Muscle layer of duodenum (tissue), 2 donors: Measurements from ENCODE around the gene GCAT.

Experiments used
- H3K27ac ChIP-seq: one replicate; pipeline ENCODE4 v1.7.0; 2013; ENCODE audit warnings: mild to moderate bottlenecking, low read length
- H3K27me3 ChIP-seq: one replicate; pipeline ENCODE4 v1.7.0; 2013; ENCODE audit warnings: low read depth, mild to moderate bottlenecking, control low read depth, low read length
- H3K36me3 ChIP-seq, 2 donors: one replicate each; pipeline ENCODE4 v1.7.0; 2013; ENCODE audit warnings: low read length in 2 of 2, control low read depth in 1 of 2, mild to moderate bottlenecking in 1 of 2; ENCODE audit not compliant: insufficient read depth in 2 of 2, control insufficient read depth in 1 of 2
- H3K4me1 ChIP-seq, 2 donors: one replicate each; pipeline ENCODE4 v1.7.0; 2013; ENCODE audit warnings: low read length in 2 of 2, mild to moderate bottlenecking in 2 of 2, control low read depth in 1 of 2, moderate library complexity in 1 of 2; ENCODE audit not compliant: insufficient read depth in 2 of 2, control insufficient read depth in 1 of 2
- H3K4me3 ChIP-seq, 2 donors: one replicate each; pipeline ENCODE4 v1.7.0; 2013; ENCODE audit warnings: low read length in 2 of 2, low read depth in 1 of 2, mild to moderate bottlenecking in 1 of 2
- H3K9me3 ChIP-seq, 2 donors: one replicate each; pipeline ENCODE4 v1.7.0; 2013; ENCODE audit warnings: low read length in 2 of 2, control low read depth in 1 of 2, mild to moderate bottlenecking in 1 of 2; ENCODE audit not compliant: control insufficient read depth in 1 of 2
- donor health status: healthy.

GCAT gene

DNA sequence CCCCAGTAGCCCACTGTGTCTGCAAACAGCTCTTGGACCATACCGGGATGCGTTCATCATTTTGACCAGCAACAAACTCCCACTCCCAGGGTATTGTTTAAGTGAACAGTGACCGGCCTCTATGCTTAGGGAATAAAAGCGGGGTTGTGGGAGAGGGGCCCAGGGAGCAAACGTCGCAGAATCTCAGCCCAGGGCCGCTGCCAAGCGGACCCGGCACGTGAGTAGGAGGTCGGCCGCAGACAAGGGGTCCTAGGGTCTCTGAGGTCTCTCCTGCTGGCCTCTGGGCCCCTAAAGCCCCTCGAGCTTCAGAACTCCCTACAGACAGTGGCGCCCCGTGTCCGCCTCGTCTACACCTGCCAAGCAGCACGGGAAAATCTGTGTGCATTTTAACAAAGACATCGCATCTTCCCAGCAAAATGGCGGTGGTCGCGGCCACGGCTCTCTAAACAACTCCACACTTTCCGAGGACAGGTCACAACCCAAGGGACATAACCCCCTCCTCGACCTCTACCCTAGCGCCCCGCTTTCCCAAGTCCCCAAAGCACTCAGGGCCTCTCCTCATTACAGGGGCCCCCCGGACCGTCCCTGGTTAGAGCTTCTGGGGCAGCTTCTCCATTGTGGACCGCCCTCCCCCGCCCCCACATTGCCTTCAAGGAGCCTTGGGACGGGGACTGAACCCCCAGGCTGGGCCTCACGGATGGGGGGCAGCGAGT lies 3.9 kb upstream of the GCAT start:
- Histone ChIP-seq H3K27ac (no peak overlapping the region), H3K27me3 (no peaks in the 10 kb centered on the region)

GRCh38 chr22:37804352-37804880 lies 3.3 kb upstream of the GCAT start:
- no peaks in the 10 kb centered on the region for H3K36me3 ChIP-seq
- H3K27ac ChIP-seq, result no peak overlapping the region
- H3K9me3 ChIP-seq, result no peaks in the 10 kb centered on the region
- peak overlapping the region in 1 of 2 donors; percentile 66 for H3K4me3 ChIP-seq
- H3K4me1 ChIP-seq, result peaks cover 5 to 25% of the 10 kb centered on the region in 2 donors
- H3K27me3 ChIP-seq, result no peaks in the 10 kb centered on the region

More for the DNA sequence above, 3.9 kb upstream of the GCAT start:
- Histone ChIP-seq H3K4me3 (peak overlapping the region in 1 of 2 donors; percentile 66), H3K36me3 (no peaks in the 10 kb centered on the region), H3K9me3 (no peaks in the 10 kb centered on the region), H3K4me1 (peaks cover 5 to 25% of the 10 kb centered on the region in 2 donors)

GRCh38 chr22:37804881-37805809 lies 2.6 kb upstream of the GCAT start:
- Histone ChIP-seq H3K36me3 (no peaks in the 10 kb centered on the region), H3K27me3 (no peaks in the 10 kb centered on the region), H3K9me3 (no peaks in the 10 kb centered on the region), H3K27ac (peak overlapping the region; percentile 85), H3K4me1 (peaks cover 5 to 25% of the 10 kb centered on the region in 2 donors), H3K4me3 (peak overlapping the region; percentile 77 to 89)

DNA sequence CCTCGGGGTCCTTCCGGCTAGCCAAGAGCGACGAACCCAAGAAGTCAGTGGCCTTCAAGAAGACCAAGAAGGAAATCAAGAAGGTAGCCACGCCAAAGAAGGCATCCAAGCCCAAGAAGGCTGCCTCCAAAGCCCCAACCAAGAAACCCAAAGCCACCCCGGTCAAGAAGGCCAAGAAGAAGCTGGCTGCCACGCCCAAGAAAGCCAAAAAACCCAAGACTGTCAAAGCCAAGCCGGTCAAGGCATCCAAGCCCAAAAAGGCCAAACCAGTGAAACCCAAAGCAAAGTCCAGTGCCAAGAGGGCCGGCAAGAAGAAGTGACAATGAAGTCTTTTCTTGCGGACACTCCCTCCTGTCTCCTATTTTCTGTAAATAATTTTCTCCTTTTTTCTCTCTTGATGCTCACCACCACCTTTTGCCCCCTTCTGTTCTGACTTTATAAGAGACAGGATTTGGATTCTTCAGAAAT lies 1.9 kb upstream of the GCAT start:
- Histone ChIP-seq H3K27ac (peak overlapping the region; percentile 85), H3K9me3 (no peaks in the 10 kb centered on the region), H3K4me3 (peak overlapping the region; percentile 77 to 89), H3K27me3 (no peaks in the 10 kb centered on the region), H3K36me3 (no peaks in the 10 kb centered on the region), H3K4me1 (peaks cover 5 to 25% of the 10 kb centered on the region in 2 donors)

- H3K36me3 ChIP-seq, result no peaks in the 10 kb centered on the region
- no peaks in the 10 kb centered on the region for H3K27me3 ChIP-seq
- H3K4me3 ChIP-seq, result peak overlapping the region; percentile 77 to 89
- H3K9me3 ChIP-seq, result no peaks in the 10 kb centered on the region
- H3K27ac ChIP-seq, result peak overlapping the region; percentile 85
- H3K4me1 ChIP-seq, result peaks cover 5 to 25% of the 10 kb centered on the region in 2 donors
Measured at GRCh38 chr22:37806409-37807333, 1.1 kb upstream of the GCAT start.

DNA sequence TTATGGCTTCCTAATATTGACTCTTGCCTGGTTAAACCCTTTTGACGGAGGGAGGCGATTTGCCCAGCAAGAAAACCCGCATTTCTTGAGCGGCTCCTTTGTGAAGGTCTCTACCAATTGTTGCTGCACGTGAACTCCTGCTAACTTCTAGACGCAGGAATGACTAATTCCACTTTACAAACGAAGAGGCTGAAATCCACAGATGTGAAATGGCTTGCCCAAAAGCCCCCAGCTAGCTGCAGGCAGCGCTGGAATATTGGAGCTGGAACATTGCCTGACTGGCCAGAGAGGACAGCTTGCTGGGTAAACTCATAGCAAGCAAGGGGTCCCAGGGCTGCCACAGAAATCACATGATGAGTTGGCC lies 542 bp downstream of the GCAT start:
- Histone ChIP-seq H3K27ac (no peak overlapping the region), H3K4me1 (peaks cover 5 to 13% of the 10 kb centered on the region in 2 donors), H3K9me3 (no peaks in the 10 kb centered on the region), H3K4me3 (peak overlapping the region; percentile 77 to 89), H3K36me3 (no peaks in the 10 kb centered on the region), H3K27me3 (no peaks in the 10 kb centered on the region)

DNA sequence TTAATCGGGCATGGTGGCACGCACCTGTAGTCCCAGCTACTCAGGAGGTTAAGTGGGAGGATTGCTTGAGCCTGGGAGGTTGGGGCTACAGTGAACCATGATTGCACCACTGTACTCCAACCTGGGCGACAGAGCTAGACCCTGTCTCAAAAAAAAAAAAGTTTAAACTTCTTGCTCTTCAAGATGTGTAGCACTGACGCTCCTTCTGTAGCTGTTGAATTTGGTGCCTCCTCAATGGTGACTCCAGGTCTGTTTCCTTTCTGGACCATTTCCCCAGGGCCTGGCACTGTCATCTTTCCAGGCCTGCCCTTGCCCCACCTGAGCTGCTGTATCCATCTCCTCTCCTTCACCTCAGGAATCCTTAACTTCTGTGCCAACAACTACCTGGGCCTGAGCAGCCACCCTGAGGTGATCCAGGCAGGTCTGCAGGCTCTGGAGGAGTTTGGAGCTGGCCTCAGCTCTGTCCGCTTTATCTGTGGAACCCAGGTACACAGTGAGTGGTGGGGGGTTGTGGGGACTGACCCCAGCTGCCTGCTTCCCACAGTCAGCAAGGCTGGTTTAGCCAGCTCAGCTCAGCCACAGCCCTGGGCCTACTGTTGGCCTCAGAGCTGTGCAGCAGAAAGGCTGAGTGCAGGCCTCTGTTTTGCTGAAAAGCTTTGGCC lies 2.1 kb downstream of the GCAT start:
- H3K4me1 ChIP-seq, result peaks cover 5 to 13% of the 10 kb centered on the region in 2 donors
- H3K27me3 ChIP-seq, result no peaks in the 10 kb centered on the region
- no peak overlapping the region for H3K4me3 ChIP-seq
- no peak overlapping the region for H3K27ac ChIP-seq
- no peaks in the 10 kb centered on the region for H3K36me3 ChIP-seq
- H3K9me3 ChIP-seq, result no peaks in the 10 kb centered on the region

DNA sequence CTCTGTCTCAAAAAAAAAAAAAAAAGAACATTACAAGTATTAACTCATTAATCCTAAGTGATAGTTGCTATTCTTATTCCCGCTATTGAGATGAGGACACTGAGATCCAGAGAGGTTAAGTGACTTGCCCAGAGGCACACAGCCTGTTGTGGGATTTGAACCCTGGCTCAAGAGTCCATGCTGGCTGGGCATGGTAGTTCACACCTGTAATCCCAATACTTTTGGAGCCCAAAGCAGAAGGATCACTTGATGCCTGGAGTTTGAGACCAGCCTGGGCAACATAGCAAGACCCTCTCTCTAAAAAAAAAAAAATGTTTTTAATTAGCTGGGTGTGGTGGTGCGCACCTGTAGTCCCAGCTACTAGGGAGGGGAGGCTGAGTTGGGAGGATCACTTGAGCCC lies 4.1 kb downstream of the GCAT start:
- H3K27ac ChIP-seq, result no peak overlapping the region
- H3K36me3 ChIP-seq, result no peaks in the 10 kb centered on the region
- H3K4me3 ChIP-seq, result no peak overlapping the region
- H3K27me3 ChIP-seq, result no peaks in the 10 kb centered on the region
- H3K4me1 ChIP-seq, result peaks cover under 1 to 5% of the 10 kb centered on the region in 2 donors
- H3K9me3 ChIP-seq, result no peaks in the 10 kb centered on the region

DNA sequence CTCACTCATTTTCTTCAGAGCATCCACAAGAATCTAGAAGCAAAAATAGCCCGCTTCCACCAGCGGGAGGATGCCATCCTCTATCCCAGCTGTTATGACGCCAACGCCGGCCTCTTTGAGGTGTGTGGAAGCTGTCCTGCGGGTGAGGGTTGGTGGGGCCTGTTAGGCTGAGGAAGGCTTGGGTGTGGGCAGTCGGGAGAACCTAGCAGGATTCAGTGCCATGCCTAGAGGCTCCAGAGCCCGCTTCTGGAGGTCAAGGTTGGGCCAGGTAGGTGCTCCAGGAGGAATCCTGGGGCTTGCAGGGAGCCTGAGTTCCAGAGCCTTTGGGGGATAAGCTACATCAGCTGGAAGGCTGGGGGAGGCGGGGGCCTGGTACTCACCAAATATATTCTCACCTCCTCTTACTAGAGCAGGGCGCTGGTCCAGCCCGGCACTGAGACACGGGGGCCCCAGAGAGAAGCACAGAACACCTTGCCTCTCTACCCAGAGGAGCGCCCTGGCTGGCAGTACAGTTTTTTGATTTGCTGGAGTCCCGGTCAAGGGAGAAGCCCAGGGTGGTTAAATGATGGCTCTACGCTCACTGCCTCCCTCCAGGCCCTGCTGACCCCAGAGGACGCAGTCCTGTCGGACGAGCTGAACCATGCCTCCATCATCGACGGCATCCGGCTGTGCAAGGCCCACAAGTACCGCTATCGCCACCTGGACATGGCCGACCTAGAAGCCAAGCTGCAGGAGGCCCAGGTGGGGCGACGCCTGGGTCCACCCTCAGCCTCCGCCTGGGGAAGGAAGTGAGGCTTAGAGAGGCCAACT lies 5.3 kb downstream of the GCAT start:
- H3K27me3 ChIP-seq, result no peaks in the 10 kb centered on the region
- no peak overlapping the region for H3K4me3 ChIP-seq
- peaks cover 5 to 8% of the 10 kb centered on the region in 2 donors for H3K4me1 ChIP-seq
- no peaks in the 10 kb centered on the region for H3K9me3 ChIP-seq
- H3K27ac ChIP-seq, result no peak overlapping the region
- no peaks in the 10 kb centered on the region for H3K36me3 ChIP-seq

- Histone ChIP-seq H3K4me1 (peaks cover 0 to 18% of the 10 kb centered on the region in 2 donors), H3K36me3 (no peaks in the 10 kb centered on the region), H3K9me3 (no peaks in the 10 kb centered on the region), H3K4me3 (no peak overlapping the region), H3K27ac (no peak overlapping the region), H3K27me3 (peaks cover 7% of the 10 kb centered on the region)
Measured at GRCh38 chr22:37815593-37815992, 7.9 kb downstream of the GCAT start.
